ENCODE results near the gene TRIM47. TPM values are rescaled to one million over a fixed set of nuclear protein-coding genes. Genes with fewer than 3 reads are reported as not detected.

The TRIM47 gene
- total and polyA plus RNA-seq, 2 experiments from 2014 or later, result 7.2 to 9.9 TPM

DNA sequence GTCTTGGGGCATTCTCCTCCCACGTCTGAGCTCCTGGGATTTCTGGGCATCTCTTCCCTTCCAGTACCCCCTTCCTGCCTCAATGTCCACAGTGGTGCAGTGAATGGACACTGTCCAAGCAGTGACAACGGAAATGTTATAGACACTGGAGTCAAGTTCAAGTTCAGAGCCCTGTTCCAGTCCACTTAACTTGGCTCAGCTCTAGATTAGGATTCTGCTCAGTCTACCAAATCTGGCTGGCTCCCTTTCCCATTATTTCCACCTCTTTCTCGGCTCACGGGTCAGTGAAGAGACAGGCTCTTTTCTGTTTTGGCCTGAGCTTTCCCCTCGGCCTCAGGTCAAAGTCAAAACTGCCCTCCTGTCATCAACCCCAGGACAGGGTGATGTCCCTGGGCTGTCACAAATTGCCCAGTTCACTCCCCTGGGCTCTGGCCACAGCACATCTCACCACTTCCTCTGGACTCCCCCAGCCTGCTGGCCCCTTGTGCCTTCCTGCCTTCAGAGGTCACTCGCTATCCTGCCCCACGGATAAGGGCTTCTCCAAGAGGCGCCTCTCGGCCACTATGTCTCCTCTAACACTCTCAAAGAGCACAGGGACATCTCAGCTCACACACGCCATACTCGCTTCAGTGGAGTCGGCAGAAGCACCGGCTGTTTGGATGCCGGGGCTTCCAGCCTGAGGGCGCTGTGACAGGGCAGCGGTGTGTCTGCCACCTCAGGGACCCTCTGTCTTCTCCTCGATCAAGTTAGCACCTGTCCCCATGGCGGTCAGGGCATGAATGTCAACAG, 44.0 kb upstream of the TRIM47 start:
- H3K4me1 Mint-ChIP-seq, result no peaks in the 10 kb centered on the region
- H3K27ac ChIP-seq (ENCODE audit: low read depth), result no peak overlapping the region
- TF ChIP-seq JUNB (IDR thresholded peaks at IDR 0.05; ENCODE audit: unreplicated experiment) (no peak), NANOG (IDR thresholded peaks at IDR 0.05; ENCODE audit: borderline replicate concordance) (no peak), EZH2phosphoT487 (IDR thresholded peaks at IDR 0.05; ENCODE audit: unreplicated experiment) (no peak), EZH2 (IDR thresholded peaks at IDR 0.05; ENCODE audit: low read depth, unreplicated experiment) (no peak), ZNF114 (CRISPR knock-in tag; IDR thresholded peaks at IDR 0.05) (no peak), CREB1 (CRISPR knock-in tag; IDR thresholded peaks at IDR 0.05; ENCODE audit: low read depth) (no peak), ZNF331 (CRISPR knock-in tag; IDR thresholded peaks at IDR 0.05; ENCODE audit: low read depth) (no peak), STAT1 (IDR thresholded peaks at IDR 0.05; ENCODE audit: unreplicated experiment) (no peak), POLR2AphosphoS5 (IDR thresholded peaks at IDR 0.05; ENCODE audit: low read depth) (no peak)
- TF ChIP-seq, protein P1, sequence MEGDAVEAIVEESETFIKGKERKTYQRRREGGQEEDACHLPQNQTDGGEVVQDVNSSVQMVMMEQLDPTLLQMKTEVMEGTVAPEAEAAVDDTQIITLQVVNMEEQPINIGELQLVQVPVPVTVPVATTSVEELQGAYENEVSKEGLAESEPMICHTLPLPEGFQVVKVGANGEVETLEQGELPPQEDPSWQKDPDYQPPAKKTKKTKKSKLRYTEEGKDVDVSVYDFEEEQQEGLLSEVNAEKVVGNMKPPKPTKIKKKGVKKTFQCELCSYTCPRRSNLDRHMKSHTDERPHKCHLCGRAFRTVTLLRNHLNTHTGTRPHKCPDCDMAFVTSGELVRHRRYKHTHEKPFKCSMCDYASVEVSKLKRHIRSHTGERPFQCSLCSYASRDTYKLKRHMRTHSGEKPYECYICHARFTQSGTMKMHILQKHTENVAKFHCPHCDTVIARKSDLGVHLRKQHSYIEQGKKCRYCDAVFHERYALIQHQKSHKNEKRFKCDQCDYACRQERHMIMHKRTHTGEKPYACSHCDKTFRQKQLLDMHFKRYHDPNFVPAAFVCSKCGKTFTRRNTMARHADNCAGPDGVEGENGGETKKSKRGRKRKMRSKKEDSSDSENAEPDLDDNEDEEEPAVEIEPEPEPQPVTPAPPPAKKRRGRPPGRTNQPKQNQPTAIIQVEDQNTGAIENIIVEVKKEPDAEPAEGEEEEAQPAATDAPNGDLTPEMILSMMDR (conservative IDR thresholded peaks at IDR 0.05; ENCODE audit: low read depth in 2 of 2), result no peak
- TF ChIP-seq, protein P2, sequence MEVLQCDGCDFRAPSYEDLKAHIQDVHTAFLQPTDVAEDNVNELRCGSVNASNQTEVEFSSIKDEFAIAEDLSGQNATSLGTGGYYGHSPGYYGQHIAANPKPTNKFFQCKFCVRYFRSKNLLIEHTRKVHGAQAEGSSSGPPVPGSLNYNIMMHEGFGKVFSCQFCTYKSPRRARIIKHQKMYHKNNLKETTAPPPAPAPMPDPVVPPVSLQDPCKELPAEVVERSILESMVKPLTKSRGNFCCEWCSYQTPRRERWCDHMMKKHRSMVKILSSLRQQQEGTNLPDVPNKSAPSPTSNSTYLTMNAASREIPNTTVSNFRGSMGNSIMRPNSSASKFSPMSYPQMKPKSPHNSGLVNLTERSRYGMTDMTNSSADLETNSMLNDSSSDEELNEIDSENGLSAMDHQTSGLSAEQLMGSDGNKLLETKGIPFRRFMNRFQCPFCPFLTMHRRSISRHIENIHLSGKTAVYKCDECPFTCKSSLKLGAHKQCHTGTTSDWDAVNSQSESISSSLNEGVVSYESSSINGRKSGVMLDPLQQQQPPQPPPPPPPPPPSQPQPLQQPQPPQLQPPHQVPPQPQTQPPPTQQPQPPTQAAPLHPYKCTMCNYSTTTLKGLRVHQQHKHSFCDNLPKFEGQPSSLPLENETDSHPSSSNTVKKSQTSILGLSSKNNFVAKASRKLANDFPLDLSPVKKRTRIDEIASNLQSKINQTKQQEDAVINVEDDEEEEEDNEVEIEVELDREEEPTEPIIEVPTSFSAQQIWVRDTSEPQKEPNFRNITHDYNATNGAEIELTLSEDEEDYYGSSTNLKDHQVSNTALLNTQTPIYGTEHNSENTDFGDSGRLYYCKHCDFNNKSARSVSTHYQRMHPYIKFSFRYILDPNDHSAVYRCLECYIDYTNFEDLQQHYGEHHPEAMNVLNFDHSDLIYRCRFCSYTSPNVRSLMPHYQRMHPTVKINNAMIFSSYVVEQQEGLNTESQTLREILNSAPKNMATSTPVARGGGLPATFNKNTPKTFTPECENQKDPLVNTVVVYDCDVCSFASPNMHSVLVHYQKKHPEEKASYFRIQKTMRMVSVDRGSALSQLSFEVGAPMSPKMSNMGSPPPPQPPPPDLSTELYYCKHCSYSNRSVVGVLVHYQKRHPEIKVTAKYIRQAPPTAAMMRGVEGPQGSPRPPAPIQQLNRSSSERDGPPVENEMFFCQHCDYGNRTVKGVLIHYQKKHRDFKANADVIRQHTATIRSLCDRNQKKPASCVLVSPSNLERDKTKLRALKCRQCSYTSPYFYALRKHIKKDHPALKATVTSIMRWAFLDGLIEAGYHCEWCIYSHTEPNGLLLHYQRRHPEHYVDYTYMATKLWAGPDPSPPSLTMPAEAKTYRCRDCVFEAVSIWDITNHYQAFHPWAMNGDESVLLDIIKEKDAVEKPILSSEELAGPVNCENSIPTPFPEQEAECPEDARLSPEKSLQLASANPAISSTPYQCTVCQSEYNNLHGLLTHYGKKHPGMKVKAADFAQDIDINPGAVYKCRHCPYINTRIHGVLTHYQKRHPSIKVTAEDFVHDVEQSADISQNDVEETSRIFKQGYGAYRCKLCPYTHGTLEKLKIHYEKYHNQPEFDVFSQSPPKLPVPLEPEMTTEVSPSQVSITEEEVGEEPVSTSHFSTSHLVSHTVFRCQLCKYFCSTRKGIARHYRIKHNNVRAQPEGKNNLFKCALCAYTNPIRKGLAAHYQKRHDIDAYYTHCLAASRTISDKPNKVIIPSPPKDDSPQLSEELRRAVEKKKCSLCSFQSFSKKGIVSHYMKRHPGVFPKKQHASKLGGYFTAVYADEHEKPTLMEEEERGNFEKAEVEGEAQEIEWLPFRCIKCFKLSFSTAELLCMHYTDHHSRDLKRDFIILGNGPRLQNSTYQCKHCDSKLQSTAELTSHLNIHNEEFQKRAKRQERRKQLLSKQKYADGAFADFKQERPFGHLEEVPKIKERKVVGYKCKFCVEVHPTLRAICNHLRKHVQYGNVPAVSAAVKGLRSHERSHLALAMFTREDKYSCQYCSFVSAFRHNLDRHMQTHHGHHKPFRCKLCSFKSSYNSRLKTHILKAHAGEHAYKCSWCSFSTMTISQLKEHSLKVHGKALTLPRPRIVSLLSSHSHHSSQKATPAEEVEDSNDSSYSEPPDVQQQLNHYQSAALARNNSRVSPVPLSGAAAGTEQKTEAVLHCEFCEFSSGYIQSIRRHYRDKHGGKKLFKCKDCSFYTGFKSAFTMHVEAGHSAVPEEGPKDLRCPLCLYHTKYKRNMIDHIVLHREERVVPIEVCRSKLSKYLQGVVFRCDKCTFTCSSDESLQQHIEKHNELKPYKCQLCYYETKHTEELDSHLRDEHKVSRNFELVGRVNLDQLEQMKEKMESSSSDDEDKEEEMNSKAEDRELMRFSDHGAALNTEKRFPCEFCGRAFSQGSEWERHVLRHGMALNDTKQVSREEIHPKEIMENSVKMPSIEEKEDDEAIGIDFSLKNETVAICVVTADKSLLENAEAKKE (CRISPR knock-in tag; IDR thresholded peaks at IDR 0.05), result no peak
- TF ChIP-seq, protein P3, sequence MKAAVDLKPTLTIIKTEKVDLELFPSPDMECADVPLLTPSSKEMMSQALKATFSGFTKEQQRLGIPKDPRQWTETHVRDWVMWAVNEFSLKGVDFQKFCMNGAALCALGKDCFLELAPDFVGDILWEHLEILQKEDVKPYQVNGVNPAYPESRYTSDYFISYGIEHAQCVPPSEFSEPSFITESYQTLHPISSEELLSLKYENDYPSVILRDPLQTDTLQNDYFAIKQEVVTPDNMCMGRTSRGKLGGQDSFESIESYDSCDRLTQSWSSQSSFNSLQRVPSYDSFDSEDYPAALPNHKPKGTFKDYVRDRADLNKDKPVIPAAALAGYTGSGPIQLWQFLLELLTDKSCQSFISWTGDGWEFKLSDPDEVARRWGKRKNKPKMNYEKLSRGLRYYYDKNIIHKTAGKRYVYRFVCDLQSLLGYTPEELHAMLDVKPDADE (IDR thresholded peaks at IDR 0.05), result no peak
- TF ChIP-seq, protein P4, sequence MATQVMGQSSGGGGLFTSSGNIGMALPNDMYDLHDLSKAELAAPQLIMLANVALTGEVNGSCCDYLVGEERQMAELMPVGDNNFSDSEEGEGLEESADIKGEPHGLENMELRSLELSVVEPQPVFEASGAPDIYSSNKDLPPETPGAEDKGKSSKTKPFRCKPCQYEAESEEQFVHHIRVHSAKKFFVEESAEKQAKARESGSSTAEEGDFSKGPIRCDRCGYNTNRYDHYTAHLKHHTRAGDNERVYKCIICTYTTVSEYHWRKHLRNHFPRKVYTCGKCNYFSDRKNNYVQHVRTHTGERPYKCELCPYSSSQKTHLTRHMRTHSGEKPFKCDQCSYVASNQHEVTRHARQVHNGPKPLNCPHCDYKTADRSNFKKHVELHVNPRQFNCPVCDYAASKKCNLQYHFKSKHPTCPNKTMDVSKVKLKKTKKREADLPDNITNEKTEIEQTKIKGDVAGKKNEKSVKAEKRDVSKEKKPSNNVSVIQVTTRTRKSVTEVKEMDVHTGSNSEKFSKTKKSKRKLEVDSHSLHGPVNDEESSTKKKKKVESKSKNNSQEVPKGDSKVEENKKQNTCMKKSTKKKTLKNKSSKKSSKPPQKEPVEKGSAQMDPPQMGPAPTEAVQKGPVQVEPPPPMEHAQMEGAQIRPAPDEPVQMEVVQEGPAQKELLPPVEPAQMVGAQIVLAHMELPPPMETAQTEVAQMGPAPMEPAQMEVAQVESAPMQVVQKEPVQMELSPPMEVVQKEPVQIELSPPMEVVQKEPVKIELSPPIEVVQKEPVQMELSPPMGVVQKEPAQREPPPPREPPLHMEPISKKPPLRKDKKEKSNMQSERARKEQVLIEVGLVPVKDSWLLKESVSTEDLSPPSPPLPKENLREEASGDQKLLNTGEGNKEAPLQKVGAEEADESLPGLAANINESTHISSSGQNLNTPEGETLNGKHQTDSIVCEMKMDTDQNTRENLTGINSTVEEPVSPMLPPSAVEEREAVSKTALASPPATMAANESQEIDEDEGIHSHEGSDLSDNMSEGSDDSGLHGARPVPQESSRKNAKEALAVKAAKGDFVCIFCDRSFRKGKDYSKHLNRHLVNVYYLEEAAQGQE (IDR thresholded peaks at IDR 0.05; ENCODE audit: unreplicated experiment), result no peak
- no peak overlapping the region for H3K27ac Mint-ChIP-seq
- no peak overlapping the region for H2AFZ ChIP-seq
- peaks cover 7% of the 10 kb centered on the region for H3K36me3 Mint-ChIP-seq (ENCODE audit: low read depth)
- H3K4me3 ChIP-seq, result no peak overlapping the region
- DNase-seq (ENCODE audit: low spot score), result no peak
- no peaks in the 10 kb centered on the region for H3K36me3 ChIP-seq (ENCODE audit: insufficient read depth)
- no peak overlapping the region for H3K4me2 ChIP-seq
- peaks cover 11% of the 10 kb centered on the region for H3K27me3 Mint-ChIP-seq (ENCODE audit: insufficient read depth, low read depth, poor library complexity)
- ATAC-seq, result no peak
- H3K4me1 ChIP-seq (ENCODE audit: insufficient read depth), result no peaks in the 10 kb centered on the region
- no peaks in the 10 kb centered on the region for H3K9me3 Mint-ChIP-seq
- no peaks in the 10 kb centered on the region for H3K9me2 ChIP-seq (ENCODE audit: insufficient read depth)
- no peaks in the 10 kb centered on the region for H3K79me2 ChIP-seq (replicated peaks; ENCODE audit: insufficient read depth)
- no peaks in the 10 kb centered on the region for H3F3A ChIP-seq (replicated peaks; ENCODE audit: low read depth)
- no peaks in the 10 kb centered on the region for H3K27me3 ChIP-seq (ENCODE audit: insufficient read depth)
- no peak overlapping the region for H3K4me3 Mint-ChIP-seq
- no peaks in the 10 kb centered on the region for H4K20me1 ChIP-seq (replicated peaks; ENCODE audit: insufficient read depth)

All from GM23338 (cell line).